Common myeloid progenitor, CD34-positive (primary cell): ENCODE measurements around the gene SOHLH1.

Source experiments
- CTCF ChIA-PET: fragments of 350-600 bp; sonication (Branson Sonifier 250); formaldehyde crosslinking; loops from one replicate; lab custom pipeline; 2021; ENCODE audit warnings: antibody characterized with exemption; lab: Charles Lee
- POLR2A ChIA-PET: fragments of 350-600 bp; sonication (Branson Sonifier 250); formaldehyde crosslinking; loops from one replicate; lab custom pipeline; 2021; ENCODE audit warnings: antibody characterized with exemption; lab: Charles Lee
- DNase-seq, 3 donors: peaks; one replicate each; pipeline versions ENCODE4 v3.0.0 to v3.0.0-alpha.2; 2013
- H3K27ac ChIP-seq, 2 experiments: 1 replicate in 1 of 2; 2 replicates in 1 of 2; pipeline ENCODE4 v1.7.0; 2013; ENCODE audit warnings: inconsistent platforms in 2 of 2, low read length in 2 of 2, mild to moderate bottlenecking in 2 of 2, low read depth in 1 of 2, moderate library complexity in 1 of 2; ENCODE audit not compliant: severe bottlenecking in 2 of 2, insufficient read depth in 1 of 2, poor library complexity in 1 of 2
- H3K27me3 ChIP-seq, 5 experiments: replicated peaks in 2 of 5; 1 replicate in 3 of 5; 2 replicates in 2 of 5; pipeline versions ENCODE4 v1.6.1 to v1.7.0; 2013; ENCODE audit warnings: low read length in 4 of 5, mild to moderate bottlenecking in 2 of 5, moderate library complexity in 2 of 5, inconsistent platforms in 1 of 5; ENCODE audit not compliant: insufficient read depth in 5 of 5, control insufficient read depth in 4 of 5
- H3K36me3 ChIP-seq, 4 experiments: 1 replicate in 2 of 4; 2 replicates in 2 of 4; pipeline versions ENCODE4 v1.6.1 to v1.7.0; 2013; ENCODE audit warnings: low read length in 3 of 4, control low read depth in 1 of 4, mild to moderate bottlenecking in 1 of 4; ENCODE audit not compliant: control insufficient read depth in 4 of 4, insufficient read depth in 4 of 4
- H3K4me1 ChIP-seq, 4 experiments: 1 replicate in 3 of 4; 2 replicates in 1 of 4; pipeline versions ENCODE4 v1.6.1 to v1.7.1; 2013; ENCODE audit warnings: low read length in 3 of 4, mild to moderate bottlenecking in 3 of 4, control low read depth in 1 of 4, inconsistent platforms in 1 of 4, moderate library complexity in 1 of 4; ENCODE audit not compliant: control insufficient read depth in 4 of 4, insufficient read depth in 4 of 4; ENCODE audit errors: control extremely low read depth in 1 of 4
- H3K4me3 ChIP-seq, 7 experiments: 1 replicate in 4 of 7; 2 replicates in 3 of 7; pipeline versions ENCODE4 v1.5.1 to v1.7.0; 2013; ENCODE audit warnings: mild to moderate bottlenecking in 7 of 7, low read length in 6 of 7, moderate library complexity in 6 of 7, inconsistent platforms in 2 of 7, low read depth in 2 of 7, control low read depth in 1 of 7; ENCODE audit not compliant: insufficient read depth in 4 of 7, control insufficient read depth in 1 of 7; ENCODE audit errors: extremely low read depth in 1 of 7
- H3K9me3 ChIP-seq, 5 experiments: 1 replicate in 4 of 5; 2 replicates in 1 of 5; pipeline versions ENCODE4 v1.6.1 to v1.7.1; 2013; ENCODE audit warnings: low read length in 4 of 5, mild to moderate bottlenecking in 2 of 5, inconsistent platforms in 1 of 5, low read depth in 1 of 5, moderate library complexity in 1 of 5; ENCODE audit not compliant: control insufficient read depth in 4 of 5, insufficient read depth in 2 of 5; ENCODE audit errors: control extremely low read depth in 1 of 5
- WGBS: methylation state at CpG from one replicate; pipeline ENCODE4 v1.1.5; 2013; ENCODE audit not compliant: insufficient coverage; 5-methylcytosine and 5-hydroxymethylcytosine counted together

Gene SOHLH1

GRCh38 chr9:135744333-135745070 is 45.2 kb upstream of the SOHLH1 start:
- no peak for DNase-seq
- Histone ChIP-seq H3K27me3 (peaks cover 0 to 16% (median 4%) of the 10 kb centered on the region in 5 experiments), H3K36me3 (no peaks in the 10 kb centered on the region), H3K4me1 (no peaks in the 10 kb centered on the region), H3K9me3 (no peaks in the 10 kb centered on the region), H3K27ac (no peak overlapping the region), H3K4me3 (no peak overlapping the region)
- ChIA-PET POLR2A (no interaction called here), CTCF (no interaction called here)
- WGBS: 91% methylated on average over 33 of the region's 33 CpGs

DNA sequence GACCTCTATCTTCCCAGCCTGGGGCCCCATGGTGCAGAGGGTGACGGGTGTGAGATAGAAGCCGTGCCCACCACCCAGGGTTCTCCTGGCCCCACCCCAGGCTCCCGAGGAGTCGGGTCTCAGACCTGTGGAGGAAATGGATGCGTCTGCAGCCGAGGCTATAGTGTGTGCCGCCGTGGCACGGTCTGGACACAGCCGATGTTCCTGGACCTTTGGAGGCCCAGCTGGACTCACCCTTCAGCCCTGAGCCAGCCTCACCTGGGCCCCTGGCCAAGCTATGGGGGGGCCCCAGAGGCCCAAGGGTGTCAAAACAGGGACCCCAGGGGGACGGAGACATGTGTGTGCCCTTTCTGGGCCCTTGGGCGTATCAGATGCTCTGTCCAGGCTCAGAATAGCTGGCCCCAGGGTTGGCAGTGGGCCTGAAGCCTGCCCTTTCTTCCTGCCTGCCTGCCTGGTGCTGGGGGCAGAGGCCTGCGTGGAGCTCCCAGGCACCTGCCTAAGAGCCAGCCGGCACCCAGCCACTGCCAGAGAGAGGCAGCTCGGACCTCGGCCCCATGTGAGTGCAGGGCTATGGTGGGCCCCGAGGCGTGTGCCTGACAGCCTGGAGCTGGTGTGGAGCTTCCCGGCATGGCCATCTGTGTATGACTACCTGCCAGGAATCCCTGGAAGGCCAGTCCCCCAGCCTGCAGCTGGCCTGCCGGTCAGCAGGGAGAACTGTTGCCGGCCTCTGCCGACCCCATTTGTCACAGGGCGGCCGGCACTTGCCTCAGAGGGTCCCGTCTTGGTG is 44.5 kb upstream of the SOHLH1 start:
- Histone ChIP-seq H3K4me3 (no peak overlapping the region), H3K27me3 (peaks cover 0 to 23% (median 4%) of the 10 kb centered on the region in 5 experiments), H3K9me3 (no peaks in the 10 kb centered on the region), H3K36me3 (no peaks in the 10 kb centered on the region), H3K4me1 (no peaks in the 10 kb centered on the region), H3K27ac (no peak overlapping the region)
- POLR2A ChIA-PET: no interaction called here
- no peak for DNase-seq
- CTCF ChIA-PET: no interaction called here
- WGBS: 89% methylated on average over 24 of the region's 25 CpGs

DNA sequence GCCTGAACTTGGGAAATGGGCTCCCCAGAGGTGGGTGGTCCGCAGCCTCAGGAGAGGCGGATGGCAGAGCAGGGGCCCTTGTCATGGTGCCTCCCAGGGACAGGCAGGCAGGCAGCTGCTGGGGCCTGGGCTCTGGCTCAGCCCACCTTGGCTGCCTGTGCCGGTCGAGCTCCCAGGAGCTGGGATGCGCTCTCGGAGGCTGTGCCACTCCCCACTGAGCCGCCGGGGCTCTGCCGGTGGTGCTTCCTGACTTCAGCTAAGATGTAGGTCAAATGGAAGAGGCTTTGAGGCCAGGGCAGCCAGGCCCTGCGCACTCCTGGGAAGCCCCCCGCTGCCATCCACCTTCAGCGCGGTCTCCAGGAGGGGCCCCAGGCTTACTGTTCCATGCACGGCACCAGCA is 43.7 kb upstream of the SOHLH1 start:
- ChIA-PET CTCF (no interaction called here), POLR2A (no interaction called here)

GRCh38 chr9:135741276-135742219 is 42.3 kb upstream of the SOHLH1 start:
- ChIA-PET CTCF (no interaction called here), POLR2A (no interaction called here)
- no peaks in the 10 kb centered on the region for H3K36me3 ChIP-seq
- DNase-seq: no peak
- 81% methylated on average over 14 of the region's 24 CpGs for WGBS
- no peak overlapping the region for H3K4me3 ChIP-seq
- peaks cover 0 to 44% (median 7%) of the 10 kb centered on the region in 5 experiments for H3K27me3 ChIP-seq
- H3K4me1 ChIP-seq: no peaks in the 10 kb centered on the region
- H3K9me3 ChIP-seq: no peaks in the 10 kb centered on the region
- no peak overlapping the region for H3K27ac ChIP-seq

More for the DNA sequence above, 43.7 kb upstream of the SOHLH1 start:
- 81% methylated on average over 13 of the region's 14 CpGs for WGBS
- Histone ChIP-seq H3K36me3 (no peaks in the 10 kb centered on the region), H3K9me3 (no peaks in the 10 kb centered on the region), H3K27me3 (peaks cover 0 to 30% (median 7%) of the 10 kb centered on the region in 5 experiments), H3K4me3 (no peak overlapping the region), H3K4me1 (no peaks in the 10 kb centered on the region), H3K27ac (no peak overlapping the region)
- DNase-seq: no peak

DNA sequence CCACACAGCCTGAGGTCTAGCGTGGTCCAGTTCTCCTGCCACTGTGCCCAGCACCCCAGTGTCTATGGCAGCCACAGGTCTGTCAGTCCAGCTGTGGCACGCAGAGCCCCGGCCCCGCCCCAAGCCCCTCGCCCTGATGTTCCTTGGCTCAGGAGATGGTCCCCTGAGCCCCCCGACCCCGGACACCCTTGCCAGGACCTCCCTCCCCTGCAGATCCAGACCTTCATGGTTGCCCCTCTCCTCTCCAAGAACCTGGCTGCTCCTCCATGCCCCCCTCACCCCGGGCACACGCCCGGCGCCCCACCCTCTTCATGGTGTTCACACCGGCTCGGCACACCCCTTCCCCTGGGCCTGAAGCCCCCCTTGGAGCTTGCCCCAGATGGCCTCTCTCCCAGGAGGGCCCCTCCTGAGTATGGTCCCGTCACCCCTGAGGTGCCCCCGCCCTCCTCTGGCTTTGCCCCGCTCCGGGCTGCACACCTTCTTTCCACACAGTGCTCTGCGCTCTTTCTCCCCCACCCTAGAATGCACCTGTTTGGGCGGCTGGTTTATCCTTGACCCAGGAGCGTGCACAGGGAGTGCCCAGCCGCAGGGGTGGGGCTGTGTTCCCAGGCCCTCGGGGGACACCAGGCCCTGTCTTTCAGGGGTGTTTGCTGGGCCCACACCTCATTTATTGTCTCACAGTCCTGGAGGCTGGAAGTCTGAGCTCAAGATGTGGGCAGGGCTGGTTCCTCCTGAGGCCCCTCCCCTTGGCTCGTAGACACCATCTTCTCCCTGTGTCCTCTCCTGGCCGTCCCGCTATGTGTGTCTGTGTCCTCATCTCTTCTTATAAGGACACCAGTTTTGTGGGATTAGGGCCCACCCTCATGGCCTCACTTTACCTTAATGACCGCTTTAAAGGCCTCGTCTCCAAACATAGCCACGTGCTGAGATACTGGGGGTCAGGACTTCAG is 40.3 kb upstream of the SOHLH1 start:
- ChIA-PET CTCF (interaction anchor here (1.1 kb wide), 1 partner anchor 559 kb away, joined by 4 read pairs; no protein-coding TSS in a partner anchor), POLR2A (no interaction called here)
- peaks cover 0 to 61% (median 11%) of the 10 kb centered on the region in 5 experiments for H3K27me3 ChIP-seq
- H3K36me3 ChIP-seq: no peaks in the 10 kb centered on the region
- DNase-seq: no peak
- no peak overlapping the region for H3K4me3 ChIP-seq
- H3K9me3 ChIP-seq: no peaks in the 10 kb centered on the region
- no peak overlapping the region for H3K27ac ChIP-seq
- H3K4me1 ChIP-seq: no peaks in the 10 kb centered on the region
- WGBS: 80% methylated on average over 28 of the region's 28 CpGs

DNA sequence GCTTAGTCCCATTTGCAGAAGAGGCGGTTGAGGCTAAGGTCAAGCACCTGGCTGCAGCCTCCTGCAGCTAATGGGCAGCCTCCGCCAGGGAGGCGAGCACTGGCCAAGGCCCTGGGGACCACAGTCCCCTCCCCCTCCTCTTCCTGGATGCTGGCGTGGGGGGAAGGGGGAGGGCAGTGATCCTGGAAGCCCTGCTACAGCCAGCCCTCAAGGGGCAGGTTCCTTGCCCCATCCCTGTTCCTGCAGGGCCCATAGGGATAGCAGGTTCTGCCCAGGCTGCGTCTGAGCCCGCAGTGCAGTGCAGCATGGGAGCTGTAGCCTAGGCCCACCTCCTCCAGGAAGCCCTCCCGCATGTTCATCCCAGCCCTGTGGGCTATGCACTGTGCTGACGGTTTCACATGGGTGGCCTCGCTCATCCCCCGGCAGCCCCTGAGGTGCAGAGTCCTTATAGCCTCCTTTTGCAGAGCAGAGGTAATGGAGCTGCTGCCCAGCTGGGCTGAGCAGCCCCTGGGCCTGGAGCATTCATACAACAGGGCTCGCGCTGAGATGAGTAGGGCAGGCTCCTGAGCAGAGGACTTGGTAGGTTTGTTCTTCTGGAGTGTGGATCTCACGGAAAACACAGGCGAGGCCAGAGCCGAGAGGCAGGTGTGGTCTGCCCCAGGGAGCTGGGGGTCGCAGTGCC is 38.7 kb upstream of the SOHLH1 start:
- peaks cover 0 to under 1% (median 0%) of the 10 kb centered on the region in 5 experiments for H3K9me3 ChIP-seq
- no peaks in the 10 kb centered on the region for H3K4me1 ChIP-seq
- H3K4me3 ChIP-seq: no peak overlapping the region
- H3K27ac ChIP-seq: no peak overlapping the region
- 80% methylated on average over 9 of the region's 16 CpGs for WGBS
- no peak for DNase-seq
- H3K27me3 ChIP-seq: peaks cover 0 to 67% (median 11%) of the 10 kb centered on the region in 5 experiments
- H3K36me3 ChIP-seq: no peaks in the 10 kb centered on the region
- CTCF ChIA-PET: interaction anchor here (1.1 kb wide), 1 partner anchor 558 kb away, joined by 4 read pairs; no protein-coding TSS in a partner anchor
- POLR2A ChIA-PET: no interaction called here
